Measurements from ENCODE around the gene SEPHS1. TPM values are rescaled to one million over a fixed set of nuclear protein-coding genes. Genes with fewer than 3 reads are reported as not detected.
A peak's percentile ranks its signal among the peaks of the same experiment; 100 is the strongest.
"Not testable (repeated sequence)": the region's sequence is repeated elsewhere in the genome, so short reads cannot be mapped to it uniquely, and the experiment has no call there.

The SEPHS1 gene
- total RNA-seq, 1 donor from 2014 or later, result 54.4 TPM

- no peaks in the 10 kb centered on the region for H3K27me3 Mint-ChIP-seq (ENCODE audit: insufficient read depth)
- peaks cover 6% of the 10 kb centered on the region for H3K4me1 Mint-ChIP-seq (ENCODE audit: low read depth)
- H3K36me3 Mint-ChIP-seq (ENCODE audit: low read depth), result peaks cover 3% of the 10 kb centered on the region
- no peak for DNase-seq (ENCODE audit: low spot score)
- no peak overlapping the region for H3K27ac Mint-ChIP-seq
- no peaks in the 10 kb centered on the region for H3K9me3 Mint-ChIP-seq
- H3K4me3 Mint-ChIP-seq, result no peak overlapping the region
- intact Hi-C loops (cut with micrococcal nuclease), result no loop called here
Observed at GRCh38 chr10:13284050-13284449, 64.0 kb downstream of the SEPHS1 start.

GRCh38 chr10:13282348-13282747 is 65.7 kb downstream of the SEPHS1 start:
- H3K4me1 Mint-ChIP-seq (ENCODE audit: low read depth); intact Hi-C loops (cut with micrococcal nuclease); DNase-seq (ENCODE audit: low spot score); H3K4me3 Mint-ChIP-seq; H3K9me3 Mint-ChIP-seq; H3K36me3 Mint-ChIP-seq (ENCODE audit: low read depth); H3K27me3 Mint-ChIP-seq (ENCODE audit: insufficient read depth); H3K27ac Mint-ChIP-seq: not testable (repeated sequence)

DNA sequence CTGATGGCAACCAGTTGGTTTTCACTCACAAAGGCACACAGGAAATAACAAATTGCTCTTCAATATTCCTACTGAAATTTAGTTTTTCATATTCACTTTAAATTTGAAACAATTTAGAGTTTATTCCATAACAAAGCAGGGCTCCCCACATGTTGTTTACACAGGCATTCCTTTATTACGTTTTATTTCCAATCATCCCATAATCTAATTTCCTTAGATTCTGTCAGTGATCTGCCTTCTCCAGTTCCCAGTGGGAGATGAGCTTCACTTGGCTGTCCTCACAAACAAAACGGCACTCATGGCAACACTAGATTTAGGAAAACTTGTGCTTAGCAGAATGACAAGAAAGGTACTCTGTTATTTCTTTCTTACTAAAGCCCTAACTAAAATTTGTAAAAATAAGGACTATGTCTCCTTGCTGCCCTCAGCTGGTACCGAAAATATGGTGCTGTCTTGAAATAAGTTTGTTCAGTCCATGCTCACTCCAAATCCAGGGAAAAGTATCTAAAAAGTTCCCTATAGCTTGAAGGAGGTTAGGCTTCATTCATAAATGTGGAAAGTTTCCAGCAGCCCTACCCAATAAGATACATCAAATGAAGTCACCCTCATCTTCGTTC is 71.2 kb downstream of the SEPHS1 start:
- Mint-ChIP-seq H3K9me3 (no peaks in the 10 kb centered on the region), H3K4me3 (no peak overlapping the region), H3K27me3 (ENCODE audit: insufficient read depth) (no peaks in the 10 kb centered on the region), H3K27ac (no peak overlapping the region), H3K36me3 (ENCODE audit: low read depth) (peaks cover 3% of the 10 kb centered on the region), H3K4me1 (ENCODE audit: low read depth) (peaks cover 1% of the 10 kb centered on the region)
- DNase-seq (ENCODE audit: low spot score), result no peak
- intact Hi-C loops (cut with micrococcal nuclease), result no loop called here

DNA sequence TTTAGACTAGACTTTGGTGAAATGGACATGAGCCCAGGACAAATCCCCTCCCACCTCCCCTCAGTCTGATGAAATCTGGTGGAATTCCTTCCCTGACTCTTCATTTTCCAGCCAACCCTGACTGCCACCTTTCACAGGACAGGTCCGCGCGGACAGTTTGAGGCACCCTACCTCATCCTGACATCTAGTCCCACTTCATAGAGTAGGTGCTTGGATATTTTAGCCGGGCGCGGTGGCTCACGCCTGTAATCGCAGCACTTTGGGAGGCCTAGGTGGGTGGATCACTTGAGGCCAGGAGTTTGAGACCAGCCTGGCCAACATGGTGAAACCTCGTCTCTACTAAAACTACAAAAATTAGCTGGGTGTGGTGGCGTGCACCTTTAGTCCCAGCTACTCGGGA is 71.9 kb downstream of the SEPHS1 start:
- H3K27me3 Mint-ChIP-seq (ENCODE audit: insufficient read depth); H3K36me3 Mint-ChIP-seq (ENCODE audit: low read depth); H3K4me1 Mint-ChIP-seq (ENCODE audit: low read depth); intact Hi-C loops (cut with micrococcal nuclease); DNase-seq (ENCODE audit: low spot score); H3K4me3 Mint-ChIP-seq; H3K27ac Mint-ChIP-seq; H3K9me3 Mint-ChIP-seq: not testable (repeated sequence)

DNA sequence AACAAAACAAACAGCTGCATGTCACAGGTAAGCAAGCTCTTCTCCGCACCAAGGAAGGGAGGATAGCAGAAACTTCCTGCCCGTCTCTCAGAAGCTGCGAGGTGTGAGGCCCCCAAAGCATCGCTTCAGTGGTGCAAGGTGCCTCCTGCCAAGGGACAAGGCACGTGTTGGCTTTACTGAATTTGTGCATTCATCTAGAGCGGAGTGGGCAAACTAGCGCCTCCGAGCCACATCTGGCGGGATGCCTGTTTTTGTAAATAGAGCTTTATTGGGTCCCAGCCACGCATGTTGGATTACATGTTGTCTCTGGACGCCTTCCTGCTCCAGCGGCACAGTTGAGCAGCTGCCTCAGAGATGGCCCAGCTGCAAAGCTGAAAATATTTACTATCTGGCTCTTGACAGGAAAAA is 75.9 kb downstream of the SEPHS1 start:
- Mint-ChIP-seq H3K27me3 (ENCODE audit: insufficient read depth) (no peaks in the 10 kb centered on the region), H3K4me3 (no peak overlapping the region)
- intact Hi-C loops (cut with micrococcal nuclease), result no loop called here

DNA sequence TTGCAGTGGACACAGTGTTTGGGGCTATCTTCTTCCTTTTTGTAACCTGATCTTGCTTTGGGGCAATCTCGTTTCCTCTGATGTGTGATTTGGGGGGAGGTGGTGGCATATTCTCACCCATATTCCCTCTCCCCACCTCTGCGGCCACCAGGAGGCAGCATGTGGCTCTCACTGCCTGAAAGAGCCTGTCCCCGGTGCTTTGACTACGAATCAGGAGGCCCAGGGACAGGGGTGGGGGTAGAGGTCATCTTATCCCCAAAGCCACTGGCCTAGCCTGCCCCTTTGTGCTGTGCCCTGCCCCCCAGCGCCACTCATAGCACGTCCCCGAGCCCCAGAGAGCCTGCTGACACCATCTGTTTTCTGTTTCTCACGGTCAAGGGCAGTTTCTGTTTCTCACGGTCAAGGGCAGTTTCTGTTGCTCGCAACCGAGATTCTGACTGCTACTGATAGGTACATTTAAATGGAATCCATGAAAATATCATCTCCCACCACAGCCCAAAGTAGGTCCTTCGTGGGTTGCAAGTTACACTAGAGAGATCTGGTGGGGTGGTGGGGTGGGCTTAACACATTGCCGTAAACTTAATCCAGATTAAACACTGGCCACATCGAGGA is 76.4 kb downstream of the SEPHS1 start:
- DNase-seq (ENCODE audit: low spot score), result peak; percentile 16
- no peak overlapping the region for H3K27ac Mint-ChIP-seq
- no peaks in the 10 kb centered on the region for H3K27me3 Mint-ChIP-seq (ENCODE audit: insufficient read depth)
- no peak overlapping the region for H3K4me3 Mint-ChIP-seq
- no peaks in the 10 kb centered on the region for H3K36me3 Mint-ChIP-seq (ENCODE audit: low read depth)
- intact Hi-C loops (cut with micrococcal nuclease), result loop anchor here (1.0 kb wide), 1 partner anchor 31 kb away; no protein-coding TSS in a partner anchor
- no peaks in the 10 kb centered on the region for H3K9me3 Mint-ChIP-seq
- peaks cover 5% of the 10 kb centered on the region for H3K4me1 Mint-ChIP-seq (ENCODE audit: low read depth)

More for the DNA sequence above, 75.9 kb downstream of the SEPHS1 start:
- peaks cover 5% of the 10 kb centered on the region for H3K4me1 Mint-ChIP-seq (ENCODE audit: low read depth)
- H3K27ac Mint-ChIP-seq, result no peak overlapping the region
- no peak for DNase-seq (ENCODE audit: low spot score)
- no peaks in the 10 kb centered on the region for H3K9me3 Mint-ChIP-seq
- H3K36me3 Mint-ChIP-seq (ENCODE audit: low read depth), result no peaks in the 10 kb centered on the region

- H3K4me3 Mint-ChIP-seq, result no peak overlapping the region
- intact Hi-C loops (cut with micrococcal nuclease), result loop anchor here (1.0 kb wide), 1 partner anchor 31 kb away; no protein-coding TSS in a partner anchor
Observed at GRCh38 chr10:13270877-13271551, 77.1 kb downstream of the SEPHS1 start.

GRCh38 chr10:13268841-13269240 is 79.3 kb downstream of the SEPHS1 start:
- Mint-ChIP-seq H3K27ac (no peak overlapping the region), H3K27me3 (ENCODE audit: insufficient read depth) (peaks cover 6% of the 10 kb centered on the region), H3K9me3 (no peaks in the 10 kb centered on the region), H3K4me1 (ENCODE audit: low read depth) (peaks cover 5% of the 10 kb centered on the region), H3K36me3 (ENCODE audit: low read depth) (no peaks in the 10 kb centered on the region), H3K4me3 (no peak overlapping the region)
- DNase-seq (ENCODE audit: low spot score), result no peak
- intact Hi-C loops (cut with micrococcal nuclease), result no loop called here

More at GRCh38 chr10:13270877-13271551, 77.1 kb downstream of the SEPHS1 start:
- DNase-seq (ENCODE audit: low spot score), result no peak
- Mint-ChIP-seq H3K27ac (no peak overlapping the region), H3K36me3 (ENCODE audit: low read depth) (no peaks in the 10 kb centered on the region), H3K27me3 (ENCODE audit: insufficient read depth) (peaks cover 2% of the 10 kb centered on the region), H3K4me1 (ENCODE audit: low read depth) (peaks cover 5% of the 10 kb centered on the region), H3K9me3 (no peaks in the 10 kb centered on the region)

GRCh38 chr10:13268310-13268709 is 79.8 kb downstream of the SEPHS1 start:
- Mint-ChIP-seq H3K4me3 (no peak overlapping the region), H3K4me1 (ENCODE audit: low read depth) (peaks cover 5% of the 10 kb centered on the region), H3K36me3 (ENCODE audit: low read depth) (no peaks in the 10 kb centered on the region), H3K27me3 (ENCODE audit: insufficient read depth) (peaks cover 9% of the 10 kb centered on the region), H3K9me3 (no peaks in the 10 kb centered on the region), H3K27ac (no peak overlapping the region)
- DNase-seq (ENCODE audit: low spot score), result no peak
- intact Hi-C loops (cut with micrococcal nuclease), result no loop called here

Other genes starting within 250 kb of the SEPHS1 start
- gene OPTN, start 248.1 kb downstream of the SEPHS1 start, total RNA-seq, result 52.6 and 54.1 TPM in 2 replicates
- 104 and 106 TPM in 2 replicates for gene MCM10, start 186.7 kb downstream of the SEPHS1 start, total RNA-seq
- gene UCMA, start 113.9 kb downstream of the SEPHS1 start, total RNA-seq, result not detected in 2 replicates
- gene PHYH, start 48.2 kb downstream of the SEPHS1 start, total RNA-seq, result 9.7 and 11.1 TPM in 2 replicates
- gene BEND7, start 180.7 kb upstream of the SEPHS1 start, total RNA-seq, result not detected in 2 replicates
- 24.8 and 25.6 TPM in 2 replicates for gene PRPF18, start 238.7 kb upstream of the SEPHS1 start, total RNA-seq